HL-60 (cell line): ENCODE results near the gene ZRANB1.

ENCODE experiments used
- DNase-seq, 2 experiments: peaks; one replicate each; pipeline ENCODE4 v3.0.0-alpha.2; 2010 to 2020; ENCODE audit warnings: low read depth in 1 of 2, low spot score in 1 of 2
- H3K27ac ChIP-seq: fragments of 250-450 bp; sonication (Bioruptor Pico); replicated peaks from 2 replicates; pipeline ENCODE4 v1.5.1; 2020; ENCODE audit warnings: mild to moderate bottlenecking, moderate library complexity
- H3K27me3 ChIP-seq: fragments of 250-450 bp; sonication (Bioruptor Pico); 2 replicates; pipeline ENCODE4 v1.5.1; 2021; ENCODE audit warnings: mild to moderate bottlenecking, moderate library complexity; ENCODE audit not compliant: insufficient read depth, poor library complexity, severe bottlenecking
- H3K4me3 ChIP-seq: replicated peaks from 2 replicates; pipeline ENCODE4 v1.5.1; 2011; ENCODE audit warnings: mild to moderate bottlenecking, control low read depth, low read length; ENCODE audit not compliant: insufficient read depth
- CTCF ChIP-seq: IDR thresholded peaks from one replicate; pipeline ENCODE4 v1.5.1; 2011; ENCODE audit warnings: low read length, control low read depth, inconsistent platforms; ENCODE audit not compliant: insufficient read depth
- GABPA ChIP-seq: IDR thresholded peaks from 2 replicates; pipeline ENCODE4 v1.6.1; 2012; ENCODE audit warnings: low read depth
- POLR2AphosphoS5 ChIP-seq: IDR thresholded peaks from 2 replicates; pipeline ENCODE4 v1.6.1; 2012; ENCODE audit warnings: low read depth
- REST ChIP-seq: IDR thresholded peaks from 2 replicates; pipeline ENCODE4 v1.6.1; 2012; ENCODE audit warnings: low read depth; ENCODE audit not compliant: insufficient replicate concordance
- SPI1 ChIP-seq: IDR thresholded peaks from 2 replicates; pipeline ENCODE4 v1.6.1; 2012; ENCODE audit warnings: low read depth, mild to moderate bottlenecking, borderline replicate concordance

The ZRANB1 gene

DNA sequence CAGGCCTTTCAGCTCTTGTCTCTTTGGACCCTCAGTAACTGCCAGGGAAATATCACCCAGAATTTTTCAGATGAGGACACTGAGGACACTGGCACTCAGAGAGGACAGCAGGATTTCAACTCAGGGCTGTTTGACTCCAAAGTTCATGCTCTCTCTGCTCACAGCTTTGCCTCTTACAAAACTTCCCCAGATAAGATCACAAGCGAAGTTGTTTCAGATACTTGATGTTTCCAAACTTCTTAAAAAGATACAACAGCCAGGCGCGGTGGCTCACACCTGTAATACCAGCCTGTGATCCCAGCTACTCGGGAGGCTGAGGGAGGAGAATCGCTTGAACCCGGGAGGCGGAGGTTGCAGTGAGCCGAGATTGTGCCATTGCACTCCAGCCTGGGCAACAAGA is 32.4 kb upstream of the ZRANB1 start:
- H3K4me3 ChIP-seq: no peak overlapping the region
- no peak for TF ChIP-seq SPI1
- no peak for TF ChIP-seq GABPA
- no peak for TF ChIP-seq REST
- no peak for TF ChIP-seq POLR2AphosphoS5
- TF ChIP-seq CTCF: no peak
- DNase-seq: peak in 1 of 2 experiments; percentile 36
- peak overlapping the region; percentile 40 for H3K27ac ChIP-seq
- H3K27me3 ChIP-seq: no peaks in the 10 kb centered on the region

DNA sequence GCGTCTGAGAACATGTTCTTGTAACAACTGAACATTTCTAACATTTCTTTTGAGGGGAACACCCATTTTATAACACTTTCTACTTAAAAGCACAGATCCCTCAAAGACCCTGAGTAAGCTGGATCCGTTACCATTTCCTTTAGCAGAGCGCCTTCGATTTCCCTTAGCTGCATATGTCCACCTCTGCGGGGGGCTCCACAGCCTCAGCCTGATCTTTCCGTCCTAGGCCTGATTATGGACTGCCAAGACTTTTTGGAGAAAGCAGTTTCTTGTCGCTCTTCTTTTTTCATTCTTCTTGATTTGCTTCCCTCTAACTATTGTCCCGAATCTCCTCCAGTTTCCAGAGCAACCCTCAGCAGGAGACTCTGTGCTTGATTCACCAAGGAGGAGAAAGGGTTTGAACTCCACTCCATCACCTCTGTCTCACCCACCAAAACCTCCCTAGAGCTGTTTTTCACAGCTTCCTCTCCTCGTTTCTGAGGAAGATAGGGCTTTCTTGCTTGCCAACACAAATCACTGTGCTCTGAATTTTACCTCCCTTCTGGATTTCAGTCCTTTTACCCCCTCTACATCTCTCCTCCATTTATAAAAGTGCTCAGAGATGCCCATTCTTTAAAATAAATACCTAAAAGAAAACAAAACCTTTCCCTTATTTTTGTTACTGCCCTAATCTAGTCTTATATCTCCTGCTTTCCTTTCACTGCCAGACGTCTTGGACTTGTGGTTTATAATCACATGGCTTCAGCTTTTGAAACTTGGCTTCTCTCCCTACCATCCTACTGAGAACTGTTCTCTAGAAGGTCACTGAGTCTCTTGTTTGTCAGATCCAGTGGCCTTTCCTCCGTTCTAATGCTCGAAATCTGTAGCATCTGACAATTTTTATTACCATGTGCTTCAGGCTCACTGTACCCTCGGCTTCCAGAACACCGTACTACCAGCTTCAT is 30.5 kb upstream of the ZRANB1 start:
- Histone ChIP-seq H3K4me3 (no peak overlapping the region; the same call in 1 of the 2 replicates), H3K27ac (peak overlapping the region; percentile 20)
- DNase-seq: peak in 1 of 2 experiments; percentile 31

More for the DNA sequence above, 30.5 kb upstream of the ZRANB1 start:
- no peaks in the 10 kb centered on the region for H3K27me3 ChIP-seq
- TF ChIP-seq SPI1 (no peak), REST (no peak), CTCF (no peak), POLR2AphosphoS5 (no peak), GABPA (no peak)
